H9 (cell line): ENCODE results near the gene PLA2G2F. TPM values are rescaled to one million over a fixed set of nuclear protein-coding genes. Genes with fewer than 3 reads are reported as not detected.

Experiments
- DNase-seq: peaks from one replicate; pipeline ENCODE4 v3.0.0-alpha.2; 2017
- H2AFZ ChIP-seq: one replicate; pipeline ENCODE4 v1.6.1; 2013; ENCODE audit warnings: mild to moderate bottlenecking, low read length, control low read depth, moderate library complexity
- H2AK5ac ChIP-seq: 2 replicates; pipeline ENCODE4 v1.6.1; 2013; ENCODE audit warnings: low read length, control low read depth, mixed read lengths; ENCODE audit not compliant: insufficient read length
- H2BK120ac ChIP-seq: one replicate; pipeline ENCODE4 v1.6.1; 2013; ENCODE audit warnings: low read depth, mild to moderate bottlenecking, low read length, control low read depth, inconsistent platforms; ENCODE audit not compliant: poor library complexity, severe bottlenecking
- H2BK12ac ChIP-seq: 2 replicates; pipeline ENCODE4 v1.6.1; 2013; ENCODE audit warnings: low read length, control low read depth, mixed read lengths, low read depth; ENCODE audit not compliant: insufficient read length
- H2BK15ac ChIP-seq: 2 replicates; pipeline ENCODE4 v1.6.1; 2013; ENCODE audit warnings: low read depth, low read length, control low read depth
- H2BK20ac ChIP-seq: one replicate; pipeline ENCODE4 v1.6.1; 2013; ENCODE audit warnings: low read depth, mild to moderate bottlenecking, low read length, control low read depth, inconsistent platforms; ENCODE audit not compliant: poor library complexity, severe bottlenecking
- H2BK5ac ChIP-seq: 2 replicates; pipeline ENCODE4 v1.6.1; 2013; ENCODE audit warnings: low read length, control low read depth, mixed read lengths; ENCODE audit not compliant: insufficient read length
- H3K14ac ChIP-seq: 2 replicates; pipeline ENCODE4 v1.6.1; 2013; ENCODE audit warnings: low read length, control low read depth; ENCODE audit not compliant: insufficient read depth
- H3K18ac ChIP-seq: 2 replicates; pipeline ENCODE4 v1.6.1; 2013; ENCODE audit warnings: low read depth, mild to moderate bottlenecking, mixed read lengths, low read length, control low read depth; ENCODE audit not compliant: insufficient read length
- H3K23ac ChIP-seq: 2 replicates; pipeline ENCODE4 v1.6.1; 2013; ENCODE audit warnings: low read length, control low read depth, mixed read lengths, low read depth; ENCODE audit not compliant: insufficient read length
- H3K23me2 ChIP-seq: 2 replicates; pipeline ENCODE4 v1.6.1; 2013; ENCODE audit warnings: low read depth, mild to moderate bottlenecking, mixed read lengths, low read length, control low read depth; ENCODE audit not compliant: insufficient read length, poor library complexity, severe bottlenecking
- H3K27ac ChIP-seq: 2 replicates; pipeline ENCODE4 v1.5.1; 2013; ENCODE audit warnings: low read length, control low read depth, mixed read lengths, low read depth; ENCODE audit not compliant: insufficient read length
- H3K27me3 ChIP-seq: 2 replicates; pipeline ENCODE4 v1.6.1; 2013; ENCODE audit warnings: low read length, control low read depth, inconsistent platforms; ENCODE audit not compliant: insufficient read depth
- H3K4ac ChIP-seq: 2 replicates; pipeline ENCODE4 v1.6.1; 2013; ENCODE audit warnings: low read depth, mild to moderate bottlenecking, control low read depth, inconsistent platforms, low read length, moderate library complexity
- H3K4me1 ChIP-seq: 2 replicates; pipeline ENCODE4 v1.6.1; 2013; ENCODE audit warnings: low read length, control low read depth, inconsistent platforms; ENCODE audit not compliant: insufficient read depth
- H3K4me2 ChIP-seq: 2 replicates; pipeline ENCODE4 v1.6.1; 2013; ENCODE audit warnings: low read length, control low read depth, mixed read lengths; ENCODE audit not compliant: insufficient read length, insufficient read depth
- H3K56ac ChIP-seq: 2 replicates; pipeline ENCODE4 v1.6.1; 2013; ENCODE audit warnings: low read depth, mild to moderate bottlenecking, mixed read lengths, low read length, control low read depth; ENCODE audit not compliant: insufficient read length
- H3K79me1 ChIP-seq: 2 replicates; pipeline ENCODE4 v1.6.1; 2013; ENCODE audit warnings: low read depth, mild to moderate bottlenecking, moderate library complexity, low read length, control low read depth, inconsistent platforms; ENCODE audit not compliant: insufficient read depth, poor library complexity, severe bottlenecking
- H3K79me2 ChIP-seq: 2 replicates; pipeline ENCODE4 v1.6.1; 2013; ENCODE audit warnings: low read length, control low read depth, inconsistent platforms; ENCODE audit not compliant: insufficient read depth
- H3K9ac ChIP-seq: 2 replicates; pipeline ENCODE4 v1.6.1; 2013; ENCODE audit warnings: low read length, control low read depth, mixed read lengths; ENCODE audit not compliant: insufficient read length; ENCODE audit errors: extremely low read depth
- H3K9me3 ChIP-seq: one replicate; pipeline ENCODE4 v1.6.1; 2013; ENCODE audit warnings: low read depth, low read length, inconsistent platforms; ENCODE audit not compliant: control insufficient read depth
- H3T11ph ChIP-seq: one replicate; pipeline ENCODE4 v1.6.1; 2013; ENCODE audit warnings: mild to moderate bottlenecking, low read length, control low read depth, inconsistent platforms
- H4K20me1 ChIP-seq: one replicate; pipeline ENCODE4 v1.6.1; 2013; ENCODE audit not compliant: control insufficient read depth, insufficient read length, insufficient read depth
- H4K5ac ChIP-seq: 2 replicates; pipeline ENCODE4 v1.6.1; 2013; ENCODE audit warnings: low read depth, mild to moderate bottlenecking, mixed read lengths, low read length, control low read depth; ENCODE audit not compliant: insufficient read length
- H4K8ac ChIP-seq: replicated peaks from 2 replicates; pipeline ENCODE4 v1.6.1; 2013; ENCODE audit warnings: low read length, control low read depth, mixed read lengths, low read depth; ENCODE audit not compliant: insufficient read length
- H4K91ac ChIP-seq: 2 replicates; pipeline ENCODE4 v1.6.1; 2013; ENCODE audit warnings: low read depth, mild to moderate bottlenecking, moderate library complexity, mixed read lengths, low read length, control low read depth; ENCODE audit not compliant: insufficient read length
- H3K27ac Mint-ChIP-seq, 3 experiments: 2 replicates in 2 of 3; 3 replicates in 1 of 3; pipeline ENCODE4 v1.8.0; 2020 to 2021; ENCODE audit warnings: mixed read lengths in 3 of 3, mild to moderate bottlenecking in 1 of 3, moderate library complexity in 1 of 3
- H3K27me3 Mint-ChIP-seq: 2 replicates; pipeline ENCODE4 v1.8.0; 2021; ENCODE audit warnings: low read depth, mild to moderate bottlenecking, moderate library complexity, mixed read lengths
- H3K36me3 Mint-ChIP-seq, 3 experiments: 2 replicates in 2 of 3; 3 replicates in 1 of 3; pipeline ENCODE4 v1.8.0; 2020 to 2021; ENCODE audit warnings: low read depth in 3 of 3, mixed read lengths in 3 of 3; ENCODE audit not compliant: insufficient read depth in 1 of 3
- H3K4me1 Mint-ChIP-seq, 2 experiments: 2 replicates each; pipeline ENCODE4 v1.8.0; 2020; ENCODE audit warnings: mixed read lengths in 2 of 2
- H3K4me3 Mint-ChIP-seq, 2 experiments: 2 replicates in 1 of 2; 3 replicates in 1 of 2; pipeline ENCODE4 v1.8.0; 2020 to 2021; ENCODE audit warnings: mild to moderate bottlenecking in 2 of 2, mixed read lengths in 2 of 2, moderate library complexity in 1 of 2
- H3K9me3 Mint-ChIP-seq, 2 experiments: 2 replicates in 1 of 2; 3 replicates in 1 of 2; pipeline ENCODE4 v1.8.0; 2020; ENCODE audit warnings: mild to moderate bottlenecking in 2 of 2, mixed read lengths in 2 of 2, moderate library complexity in 1 of 2
- WGBS: extraction: QIAGEN DNeasy Blood & Tissue Kit; methylation state at CpG from one replicate; pipeline ENCODE4 v1.1.7; 2013; ENCODE audit warnings: missing lambda C conversion rate, low lambda C conversion rate, mixed read lengths; ENCODE audit not compliant: insufficient read length; ENCODE audit errors: extremely low coverage; 5-methylcytosine and 5-hydroxymethylcytosine counted together
- total RNA-seq: library from RNA; stranded (reverse); gene quantifications from 2 replicates; pipeline ENCODE4 v1.2.1, GENCODE V29; 2021
- TF ChIP-seq, protein P1 (sequence below): fragments of 200-600 bp; sonication (generic); conservative IDR thresholded peaks from 3 replicates; pipeline ENCODE4 v1.8.0; 2021; ENCODE audit warnings: antibody characterized with exemption, mild to moderate bottlenecking

The PLA2G2F gene
- total RNA-seq, 1 experiment from 2014 or later = not detected

DNA sequence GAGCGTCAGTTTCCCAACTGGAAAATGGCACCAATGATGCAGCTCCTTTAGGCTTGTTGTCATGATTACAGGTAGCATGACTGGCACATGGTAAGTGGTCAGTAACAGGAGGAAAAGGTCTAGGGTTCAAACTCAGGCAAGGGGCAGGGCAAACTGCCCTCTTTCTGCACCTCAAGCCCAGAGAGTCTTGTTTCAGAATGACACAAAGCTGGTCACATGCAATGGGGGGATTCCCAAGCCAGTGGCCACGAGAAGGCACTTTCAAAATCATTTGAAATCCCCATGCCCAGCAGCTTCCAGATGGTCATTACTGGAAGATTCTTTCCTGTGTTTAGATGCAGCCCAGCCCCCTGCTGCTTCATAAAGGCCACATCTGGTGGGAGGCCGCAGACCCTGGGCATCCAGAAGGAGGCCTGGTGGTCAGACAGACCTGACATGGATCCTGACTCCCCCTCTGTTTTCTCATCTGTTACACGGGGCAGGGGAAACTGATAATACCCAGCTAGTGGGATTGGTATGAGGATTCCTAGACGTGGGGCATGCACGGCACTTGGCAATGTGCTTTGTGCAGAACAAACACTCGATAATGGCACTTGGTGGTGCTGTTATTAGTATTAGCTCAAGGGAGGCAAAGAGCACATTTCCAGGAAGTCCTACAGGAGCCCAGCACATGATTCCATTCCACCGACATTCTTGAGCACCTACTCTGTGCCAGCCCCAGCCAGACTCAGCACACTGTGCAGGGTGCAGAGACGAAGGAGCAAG lies 12.9 kb upstream of the PLA2G2F start:
- Histone ChIP-seq H2BK120ac (no peak overlapping the region), H3K27ac (no peak overlapping the region), H3K9ac (no peak overlapping the region), H3K79me2 (no peaks in the 10 kb centered on the region), H4K5ac (no peak overlapping the region), H2BK12ac (no peak overlapping the region), H2AFZ (no peak overlapping the region), H2AK5ac (no peak overlapping the region), H3K79me1 (no peaks in the 10 kb centered on the region), H2BK20ac (no peak overlapping the region), H2BK15ac (no peak overlapping the region), H3T11ph (no peak overlapping the region), H4K8ac (no peak overlapping the region), H3K18ac (no peak overlapping the region), H3K4me2 (no peak overlapping the region), H3K9me3 (no peaks in the 10 kb centered on the region), H4K20me1 (no peaks in the 10 kb centered on the region), H3K56ac (no peak overlapping the region), H3K27me3 (no peaks in the 10 kb centered on the region), H3K14ac (no peak overlapping the region), H4K91ac (no peak overlapping the region), H3K4me1 (no peaks in the 10 kb centered on the region), H2BK5ac (no peak overlapping the region), H3K4ac (no peak overlapping the region), H3K23ac (no peak overlapping the region), H3K23me2 (no peaks in the 10 kb centered on the region)
- peaks cover 6% of the 10 kb centered on the region for H3K27me3 Mint-ChIP-seq
- peaks cover 0 to 2% (median 0%) of the 10 kb centered on the region in 3 experiments; a peak in 1 of 7 replicates for H3K36me3 Mint-ChIP-seq
- H3K4me3 Mint-ChIP-seq = no peak overlapping the region
- peaks cover 4% of the 10 kb centered on the region in 2 experiments; a peak in 3 of 4 replicates for H3K4me1 Mint-ChIP-seq
- no peak for DNase-seq
- H3K9me3 Mint-ChIP-seq = peaks cover under 1 to 9% of the 10 kb centered on the region in 2 experiments; a peak in 2 of 5 replicates
- TF ChIP-seq, protein P1, sequence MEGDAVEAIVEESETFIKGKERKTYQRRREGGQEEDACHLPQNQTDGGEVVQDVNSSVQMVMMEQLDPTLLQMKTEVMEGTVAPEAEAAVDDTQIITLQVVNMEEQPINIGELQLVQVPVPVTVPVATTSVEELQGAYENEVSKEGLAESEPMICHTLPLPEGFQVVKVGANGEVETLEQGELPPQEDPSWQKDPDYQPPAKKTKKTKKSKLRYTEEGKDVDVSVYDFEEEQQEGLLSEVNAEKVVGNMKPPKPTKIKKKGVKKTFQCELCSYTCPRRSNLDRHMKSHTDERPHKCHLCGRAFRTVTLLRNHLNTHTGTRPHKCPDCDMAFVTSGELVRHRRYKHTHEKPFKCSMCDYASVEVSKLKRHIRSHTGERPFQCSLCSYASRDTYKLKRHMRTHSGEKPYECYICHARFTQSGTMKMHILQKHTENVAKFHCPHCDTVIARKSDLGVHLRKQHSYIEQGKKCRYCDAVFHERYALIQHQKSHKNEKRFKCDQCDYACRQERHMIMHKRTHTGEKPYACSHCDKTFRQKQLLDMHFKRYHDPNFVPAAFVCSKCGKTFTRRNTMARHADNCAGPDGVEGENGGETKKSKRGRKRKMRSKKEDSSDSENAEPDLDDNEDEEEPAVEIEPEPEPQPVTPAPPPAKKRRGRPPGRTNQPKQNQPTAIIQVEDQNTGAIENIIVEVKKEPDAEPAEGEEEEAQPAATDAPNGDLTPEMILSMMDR = no peak
- no CpG with 5 or more reads among the region's 9 CpGs for WGBS
- no peak overlapping the region for H3K27ac Mint-ChIP-seq
